Non-pigmented ciliary epithelial cell (primary cell): Measurements from ENCODE around the gene NRARP.

Source experiments
- DNase-seq: peaks from one replicate; pipeline ENCODE4 v3.0.0-alpha.2; 2010; ENCODE audit warnings: low read depth

The NRARP gene

GRCh38 chr9:137321726-137322361 lies 19.8 kb upstream of the NRARP start:
- no peak for DNase-seq

- no peak for DNase-seq
Measured at GRCh38 chr9:137320555-137321384, 18.7 kb upstream of the NRARP start.

- no peak for DNase-seq
Measured at GRCh38 chr9:137319739-137320551, 17.9 kb upstream of the NRARP start.

GRCh38 chr9:137319011-137319738 lies 17.1 kb upstream of the NRARP start:
- DNase-seq, result no peak

- DNase-seq, result no peak
Measured at GRCh38 chr9:137318602-137319001, 16.5 kb upstream of the NRARP start.

- no peak for DNase-seq
Measured at GRCh38 chr9:137317718-137318511, 15.8 kb upstream of the NRARP start.

- no peak for DNase-seq
Measured at GRCh38 chr9:137317021-137317717, 15.1 kb upstream of the NRARP start.

GRCh38 chr9:137316012-137316981 lies 14.2 kb upstream of the NRARP start:
- DNase-seq, result no peak

- no peak for DNase-seq
Measured at GRCh38 chr9:137315581-137316011, 13.5 kb upstream of the NRARP start.

- no peak for DNase-seq
Measured at GRCh38 chr9:137314561-137315560, 12.8 kb upstream of the NRARP start.

GRCh38 chr9:137313956-137314560 lies 12.0 kb upstream of the NRARP start:
- DNase-seq, result no peak

- no peak for DNase-seq
Measured at GRCh38 chr9:137313326-137313936, 11.4 kb upstream of the NRARP start.

- no peak for DNase-seq
Measured at GRCh38 chr9:137312852-137313325, 10.8 kb upstream of the NRARP start.

GRCh38 chr9:137311986-137312851 lies 10.1 kb upstream of the NRARP start:
- DNase-seq, result no peak

GRCh38 chr9:137311171-137311985 lies 9.3 kb upstream of the NRARP start:
- DNase-seq, result no peak
